SU-DHL-6 (cell line): ENCODE results near the gene SEPTIN2.

Experiments used
- CTCF ChIP-seq: fragments of 200-600 bp; sonication (generic); IDR thresholded peaks from one replicate; pipeline ENCODE4 v1.5.1; 2017; ENCODE audit warnings: antibody characterized with exemption, mild to moderate bottlenecking, low read length, moderate library complexity; ENCODE audit not compliant: insufficient read depth, poor library complexity, severe bottlenecking
- EZH2phosphoT487 ChIP-seq: fragments of 200-600 bp; sonication (generic), shearing (Covaris generic); conservative IDR thresholded peaks from 2 replicates; pipeline ENCODE4 v1.6.1; 2018; ENCODE audit warnings: mild to moderate bottlenecking, antibody characterized with exemption, low read length, moderate library complexity, mixed read lengths

- TF ChIP-seq CTCF (no peak), EZH2phosphoT487 (no peak)
These were observed 19.0 kb upstream of the SEPTIN2 start for GRCh38 chr2:241296767-241297166.
